ENCODE results near the gene ARMC9. TPM values are rescaled to one million over a fixed set of nuclear protein-coding genes. Genes with fewer than 3 reads are reported as not detected.

The ARMC9 gene
- total RNA-seq, 2 donors from 2014 or later: 31.6 to 61.9 TPM

- no peak for DNase-seq (ENCODE audit: low spot score)
- intact Hi-C loops (cut with DNase I): loop anchor here in 1 of 2 donors (1.0 kb wide), 1 partner anchor 38 kb away; no protein-coding TSS in a partner anchor
These were observed 121.4 kb downstream of the ARMC9 start for GRCh38 chr2:231319867-231320266.

DNA sequence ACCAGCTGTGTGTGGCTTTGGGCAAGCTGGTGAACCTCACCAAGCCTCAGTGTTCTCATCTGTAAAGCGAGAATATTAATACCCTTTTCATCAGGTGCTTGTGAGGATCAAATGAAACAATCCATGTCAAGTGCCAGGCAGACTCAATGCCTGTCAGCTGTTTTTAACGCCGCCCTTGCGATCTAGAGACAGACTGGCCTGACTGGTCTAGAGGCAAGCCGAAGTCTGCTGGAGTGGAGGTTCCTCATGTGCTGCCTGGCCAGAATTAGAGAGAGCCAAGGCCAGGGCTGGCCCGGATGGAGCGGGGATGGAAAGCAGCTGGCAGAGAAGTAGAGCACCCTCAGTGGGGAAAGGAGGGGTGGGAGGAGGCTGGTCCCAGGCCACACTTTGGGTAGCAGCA is 122.6 kb downstream of the ARMC9 start:
- intact Hi-C loops (cut with DNase I): no loop called here
- peak; percentile 73 for DNase-seq (ENCODE audit: low spot score)

DNA sequence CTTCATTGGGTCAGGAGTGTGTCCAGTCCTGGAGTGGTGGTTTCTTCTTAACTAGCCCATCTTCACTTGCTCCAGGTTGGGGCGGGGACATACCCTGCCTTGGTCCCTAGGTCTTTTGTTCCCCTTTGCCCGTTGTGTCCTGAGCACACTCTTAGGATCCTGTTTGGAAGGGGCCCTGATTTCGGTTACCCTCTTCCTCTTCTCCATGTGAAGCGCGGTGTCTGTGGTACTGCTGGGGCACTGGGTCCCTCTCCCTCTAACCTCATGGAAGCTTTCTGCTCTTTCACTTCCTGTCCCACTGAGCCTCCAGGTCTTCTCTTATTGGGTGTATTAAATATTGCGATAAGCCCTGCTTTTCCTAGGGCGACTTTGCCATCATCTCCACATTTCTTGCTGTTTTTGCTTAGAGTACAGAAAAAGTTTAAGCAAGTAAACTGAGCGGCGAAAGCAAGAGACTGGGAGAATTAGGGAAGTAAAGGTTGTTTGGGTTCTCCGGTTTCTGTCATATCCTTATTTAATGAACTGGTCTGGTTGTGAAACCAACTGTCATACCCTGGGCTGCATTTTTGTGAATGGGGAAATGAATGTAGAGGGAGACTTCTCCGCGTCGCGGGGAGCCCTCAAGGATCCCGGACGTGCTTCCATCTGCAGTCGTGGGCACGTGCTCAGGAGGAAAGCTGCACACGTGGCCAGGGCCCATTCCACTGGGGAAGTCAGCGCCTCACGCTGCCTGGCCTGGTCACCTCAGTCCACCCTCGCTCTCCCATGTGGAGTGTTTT is 123.3 kb downstream of the ARMC9 start:
- DNase-seq (ENCODE audit: low spot score): peak; percentile 89
- intact Hi-C loops (cut with DNase I): no loop called here

GRCh38 chr2:231323316-231323715 is 124.9 kb downstream of the ARMC9 start:
- intact Hi-C loops (cut with DNase I): no loop called here
- DNase-seq (ENCODE audit: low spot score): peak; percentile 57

GRCh38 chr2:231325826-231326225 is 127.4 kb downstream of the ARMC9 start:
- intact Hi-C loops (cut with DNase I): no loop called here
- DNase-seq (ENCODE audit: low spot score): peak; percentile 55

GRCh38 chr2:231326404-231326803 is 128.0 kb downstream of the ARMC9 start:
- DNase-seq (ENCODE audit: low spot score): peak; percentile 28
- intact Hi-C loops (cut with DNase I): no loop called here

- peak; percentile 52 for DNase-seq (ENCODE audit: low spot score)
- intact Hi-C loops (cut with DNase I): loop anchor here in 1 of 2 donors (2.0 kb wide), 1 partner anchor 74 kb away; no protein-coding TSS in a partner anchor
These were observed 131.9 kb downstream of the ARMC9 start for GRCh38 chr2:231330311-231330710.

GRCh38 chr2:231331533-231331932 is 133.1 kb downstream of the ARMC9 start:
- peak; percentile 40 for DNase-seq (ENCODE audit: low spot score)
- intact Hi-C loops (cut with DNase I): loop anchor here in 1 of 2 donors (2.0 kb wide), 1 partner anchor 73 kb away; no protein-coding TSS in a partner anchor

GRCh38 chr2:231332388-231332787 is 134.0 kb downstream of the ARMC9 start:
- intact Hi-C loops (cut with DNase I): no loop called here
- DNase-seq (ENCODE audit: low spot score): peak; percentile 34

- peak; percentile 63 for DNase-seq (ENCODE audit: low spot score)
- intact Hi-C loops (cut with DNase I): no loop called here
These were observed 134.6 kb downstream of the ARMC9 start for GRCh38 chr2:231332872-231333500.

DNA sequence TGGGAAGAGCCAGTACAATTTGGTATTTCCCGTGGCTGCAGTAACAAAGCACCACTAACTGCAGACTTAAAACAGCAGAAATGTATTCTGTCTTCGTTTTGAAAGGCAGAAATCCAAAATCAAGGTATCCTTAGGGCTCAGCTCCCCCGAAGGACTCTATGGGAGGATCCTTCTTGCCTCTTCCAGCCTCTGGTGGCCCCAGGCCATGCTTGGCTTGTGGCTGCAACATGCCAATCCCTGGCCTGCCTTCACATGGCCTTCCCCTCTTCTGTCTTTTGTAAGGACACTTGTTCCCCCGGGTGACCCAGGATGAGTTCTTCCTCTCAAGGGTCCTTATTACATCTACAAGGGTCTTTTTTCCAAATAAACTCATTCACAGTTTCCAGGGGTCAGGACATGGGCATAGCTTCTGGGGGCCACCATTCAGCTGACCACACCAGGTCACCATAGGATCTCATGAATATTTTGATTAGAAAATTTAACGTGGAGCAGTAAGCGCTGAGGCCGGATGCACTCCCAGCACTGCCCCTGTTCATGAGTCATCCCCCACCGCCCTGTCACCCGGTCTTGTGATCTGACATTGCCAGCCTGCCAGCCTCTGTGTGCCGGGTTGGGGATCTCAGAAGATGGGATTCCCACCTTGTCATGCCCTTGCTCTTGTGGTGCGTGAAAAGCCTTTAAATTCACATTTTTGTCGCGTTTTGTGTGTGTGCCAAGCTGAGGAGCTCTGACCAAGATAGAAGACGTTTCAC is 135.9 kb downstream of the ARMC9 start:
- intact Hi-C loops (cut with DNase I): no loop called here
- peak; percentile 81 for DNase-seq (ENCODE audit: low spot score)

- intact Hi-C loops (cut with DNase I): no loop called here
- peak; percentile 28 for DNase-seq (ENCODE audit: low spot score)
These were observed 136.6 kb downstream of the ARMC9 start for GRCh38 chr2:231334981-231335380.

DNA sequence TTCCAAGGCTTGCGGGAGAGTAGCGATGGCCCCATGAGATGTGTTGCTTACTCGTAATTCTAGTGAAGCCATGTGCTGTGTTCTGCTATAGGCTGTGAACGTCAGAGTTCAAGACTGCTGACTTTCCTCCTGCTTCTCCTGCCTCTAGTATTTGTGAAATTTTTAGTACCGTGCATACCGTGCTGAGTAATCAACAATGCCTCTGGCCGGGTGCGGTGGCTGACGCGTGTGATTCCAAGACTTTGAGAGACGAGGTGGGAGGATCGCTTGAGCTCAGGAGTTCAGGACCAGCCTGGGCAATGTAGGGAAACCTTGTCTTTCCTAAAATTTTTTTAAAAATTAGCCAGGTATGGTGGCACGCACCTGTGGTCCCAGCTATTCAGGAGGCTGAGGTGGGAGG is 137.2 kb downstream of the ARMC9 start:
- intact Hi-C loops (cut with DNase I): no loop called here
- no peak for DNase-seq (ENCODE audit: low spot score)

GRCh38 chr2:231336236-231336635 is 137.8 kb downstream of the ARMC9 start:
- no peak for DNase-seq (ENCODE audit: low spot score)

DNA sequence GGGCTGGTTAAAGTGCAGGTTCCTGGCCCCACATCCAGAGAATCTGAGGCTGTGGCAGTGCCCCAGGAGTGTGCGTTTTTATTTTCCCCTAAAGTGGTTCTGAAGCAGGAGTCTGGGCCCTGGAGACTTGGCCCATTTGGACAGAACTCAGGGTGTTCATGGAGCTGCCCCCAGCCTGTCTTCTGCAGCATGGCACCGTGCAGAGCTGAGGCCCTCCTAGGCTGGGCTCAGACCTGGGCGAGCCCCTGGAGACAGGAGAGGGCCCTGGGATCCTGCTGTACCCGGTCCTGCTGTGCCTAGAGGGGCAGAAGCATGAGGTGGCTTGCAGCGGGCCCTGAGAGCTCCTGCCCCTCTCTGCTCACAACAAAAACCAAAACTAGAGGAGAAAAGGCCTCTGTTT is 138.3 kb downstream of the ARMC9 start:
- intact Hi-C loops (cut with DNase I): no loop called here
- peak; percentile 41 for DNase-seq (ENCODE audit: low spot score)

More at GRCh38 chr2:231336236-231336635, 137.8 kb downstream of the ARMC9 start:
- intact Hi-C loops (cut with DNase I): no loop called here

GRCh38 chr2:231337807-231338759 is 139.7 kb downstream of the ARMC9 start:
- DNase-seq (ENCODE audit: low spot score): no peak
- intact Hi-C loops (cut with DNase I): no loop called here

DNA sequence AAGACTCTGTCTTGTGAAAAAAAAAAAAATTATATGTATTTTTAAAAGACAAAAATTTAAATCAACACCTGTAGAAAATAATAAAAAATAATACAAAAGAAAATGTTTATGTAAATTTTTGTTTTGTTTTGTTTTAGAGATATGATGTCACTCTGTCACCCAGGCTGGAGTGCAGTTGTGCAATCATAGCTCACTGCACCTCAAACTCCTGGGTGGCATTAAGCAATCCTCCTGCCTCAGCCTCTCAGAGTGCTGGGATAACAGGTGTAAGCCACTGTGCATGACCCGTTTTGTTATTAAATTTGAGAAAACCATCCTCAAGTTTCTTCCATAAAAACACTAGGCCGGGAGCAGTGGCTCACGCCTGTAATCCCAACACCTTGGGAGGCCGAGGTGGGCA is 140.9 kb downstream of the ARMC9 start:
- intact Hi-C loops (cut with DNase I): no loop called here
- DNase-seq (ENCODE audit: low spot score): no peak

DNA sequence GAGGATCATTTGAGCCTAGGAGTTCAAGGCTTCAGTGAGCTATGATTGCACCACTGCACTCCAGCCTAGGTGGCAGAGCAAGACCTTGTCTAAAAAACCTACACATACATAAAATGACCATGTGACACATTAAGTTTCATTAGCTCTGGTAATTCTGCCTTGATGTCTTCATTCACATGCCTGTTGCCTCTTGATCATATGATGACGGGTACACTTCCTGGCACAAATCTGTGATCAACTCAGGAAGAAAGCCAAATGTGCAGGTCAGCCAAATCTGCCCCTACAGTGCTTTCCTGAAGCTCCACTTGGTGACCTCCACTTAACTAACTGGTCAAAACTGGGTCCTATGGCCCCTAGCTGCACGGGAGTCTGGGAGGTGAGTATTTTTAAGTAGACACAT is 142.7 kb downstream of the ARMC9 start:
- intact Hi-C loops (cut with DNase I): no loop called here
- no peak for DNase-seq (ENCODE audit: low spot score)
